Stimulated activated CD4-positive, alpha-beta T cell treated with anti-CD3 and anti-CD28 coated beads, Interleukin-4, amount 100 ng/mL, for 4 hours (primary cell): ENCODE results near the gene IGLL5.

ENCODE experiments used
- DNase-seq, 2 experiments: peaks; one replicate each; pipeline ENCODE4 v3.0.0-alpha.2; 2020

The IGLL5 gene

DNA sequence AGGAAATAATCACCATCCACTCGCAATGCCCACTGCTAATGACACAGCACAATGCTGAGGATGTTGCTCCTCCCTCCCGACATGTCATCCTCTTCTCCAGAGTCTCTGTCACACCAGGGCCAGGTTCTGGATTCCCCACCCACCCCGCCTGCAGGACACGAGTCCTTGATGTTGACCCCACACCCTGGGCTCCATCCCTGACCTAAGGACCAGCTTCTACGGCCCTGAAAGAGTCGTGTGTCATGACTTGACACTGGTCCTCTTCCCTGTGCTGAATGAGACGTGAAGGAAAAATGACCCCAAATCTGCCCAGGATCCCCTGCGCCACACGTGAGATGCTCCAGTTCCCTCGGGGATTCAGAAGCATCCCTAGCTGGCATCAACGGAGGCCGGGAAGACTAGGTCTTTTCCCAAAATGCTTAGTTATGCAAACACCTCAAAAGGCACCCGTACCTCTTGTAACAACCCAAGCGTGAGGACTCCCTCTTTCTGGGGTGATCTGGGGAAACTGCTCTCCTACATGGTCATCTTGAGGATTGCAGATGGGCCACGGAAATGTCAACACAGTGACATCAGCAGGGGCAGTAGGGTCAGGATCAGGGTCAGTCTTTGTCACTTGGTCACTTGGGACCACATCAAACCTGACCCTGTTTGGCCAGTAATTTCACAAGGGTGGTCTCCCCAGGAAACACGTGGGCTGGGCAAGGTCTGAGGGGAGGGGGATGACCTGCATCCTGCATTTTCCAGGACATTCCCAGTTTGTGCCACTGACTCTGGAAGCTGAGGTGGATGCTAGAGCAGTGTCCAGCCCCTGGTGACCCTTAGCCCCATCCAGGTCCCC is 42.0 kb downstream of the IGLL5 start:
- DNase-seq, result no peak

DNA sequence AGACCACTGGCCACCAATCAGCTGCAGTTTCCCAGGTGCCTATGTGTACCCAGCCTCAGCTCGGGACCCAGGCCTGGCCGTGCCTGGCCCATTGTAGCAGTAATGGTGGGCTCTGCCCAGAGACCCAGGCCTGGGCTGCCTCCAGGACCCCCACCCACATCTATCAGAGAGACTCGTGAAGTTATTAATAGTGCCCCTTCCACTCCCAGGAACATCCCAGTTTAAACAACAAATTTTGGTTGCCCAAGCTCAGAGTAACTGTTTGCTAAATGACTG is 42.5 kb downstream of the IGLL5 start:
- no peak for DNase-seq

DNA sequence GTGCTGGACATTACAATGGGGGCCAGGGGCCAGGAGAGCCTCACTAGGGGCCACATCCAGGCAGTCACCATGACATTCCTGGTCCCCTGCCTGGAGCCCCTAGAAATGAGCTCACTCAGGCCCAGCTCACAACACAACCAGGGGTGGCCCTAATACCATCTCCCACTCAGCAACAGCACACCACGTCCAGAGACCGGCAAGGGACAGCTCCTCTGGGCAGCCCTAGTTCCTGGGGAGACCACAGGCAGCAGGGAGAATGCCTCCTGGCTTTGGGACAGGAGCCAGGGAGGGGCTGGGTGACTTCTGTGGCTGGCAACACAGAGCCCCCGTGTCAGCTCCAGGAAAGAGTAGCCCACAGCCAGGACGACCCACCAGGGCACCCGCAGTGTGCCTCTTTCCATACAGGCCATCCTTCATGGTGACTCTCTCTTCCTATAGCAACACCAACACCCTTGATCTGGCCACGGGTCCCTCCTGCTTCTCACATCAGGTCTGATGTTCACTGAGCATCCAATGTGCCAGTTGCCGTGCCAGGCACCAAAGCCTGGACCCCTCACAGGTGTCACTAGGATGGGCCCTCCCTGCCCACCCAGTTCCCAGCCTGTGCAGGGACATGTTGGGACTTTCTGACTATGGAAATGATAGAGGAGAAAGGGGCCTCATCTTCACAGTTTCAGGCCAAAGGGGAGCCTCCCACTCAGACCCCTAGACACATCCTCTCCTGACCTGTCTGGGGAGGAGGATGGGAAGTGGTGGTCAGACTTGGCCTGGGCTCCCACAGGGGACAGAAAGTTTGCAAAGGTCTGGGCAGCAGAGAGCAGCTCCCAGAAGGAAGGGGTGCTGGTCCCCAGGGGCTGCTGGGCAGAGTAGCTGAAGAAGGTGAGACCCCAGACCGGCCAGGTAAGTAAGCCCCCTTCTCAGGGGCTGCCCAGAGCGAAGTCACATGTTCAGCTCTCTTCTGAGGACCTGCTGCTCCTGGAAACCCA is 43.2 kb downstream of the IGLL5 start:
- no peak for DNase-seq

DNA sequence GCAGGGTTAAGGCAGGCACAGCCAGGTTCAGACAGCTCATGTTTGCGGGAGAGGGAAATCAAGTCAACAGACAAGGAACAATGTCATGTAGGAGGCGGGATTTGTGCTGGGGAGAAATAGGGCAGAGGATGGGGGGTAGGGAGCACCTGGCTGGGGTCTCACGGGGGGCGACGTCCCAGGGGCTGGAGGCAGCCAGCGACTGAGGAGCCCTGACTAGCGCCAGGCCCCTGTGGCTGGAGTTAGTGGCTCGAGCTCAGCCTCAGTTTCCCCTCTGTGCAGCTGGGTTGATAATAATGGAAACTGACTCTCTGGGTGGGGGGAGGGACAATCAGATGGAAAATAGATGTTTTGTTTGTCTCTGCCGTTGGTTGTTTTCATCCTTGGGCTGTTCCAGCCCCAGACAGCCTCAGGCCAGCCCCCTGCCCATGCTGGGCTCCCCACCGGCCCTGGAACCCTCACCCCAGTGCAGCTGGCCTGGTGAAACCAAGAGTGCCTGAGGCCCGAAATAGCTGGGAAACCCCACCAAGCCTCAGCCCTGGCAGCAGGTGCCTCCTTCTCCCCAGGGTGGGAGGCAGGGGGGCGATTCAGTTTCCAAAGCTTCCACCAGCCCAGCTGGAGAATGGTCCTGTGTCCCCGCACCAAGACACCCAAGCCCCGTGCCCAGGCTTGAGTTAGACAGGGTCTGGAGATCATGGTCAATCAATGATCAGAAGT is 44.1 kb downstream of the IGLL5 start:
- DNase-seq, result no peak

DNA sequence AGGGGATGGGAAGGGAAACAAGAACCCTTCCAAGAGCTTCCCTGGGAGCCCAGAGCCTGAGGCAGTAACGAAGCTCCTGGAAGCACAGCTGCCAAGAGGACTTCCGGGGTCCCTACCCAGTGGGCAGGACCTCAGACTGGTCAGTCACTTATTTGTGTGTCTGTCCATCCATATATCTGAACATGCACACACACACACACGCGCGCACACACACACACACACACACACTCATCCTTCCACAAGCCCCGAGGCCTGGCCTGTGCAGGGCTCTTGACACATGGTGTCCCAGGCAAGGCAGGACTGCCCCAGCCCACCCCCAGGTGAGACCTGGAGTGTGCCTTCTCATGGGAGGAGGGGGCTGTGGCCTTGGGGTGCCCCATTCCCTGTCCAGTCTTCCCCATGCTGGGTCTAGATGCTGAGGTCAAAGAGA is 44.9 kb downstream of the IGLL5 start:
- no peak for DNase-seq

DNA sequence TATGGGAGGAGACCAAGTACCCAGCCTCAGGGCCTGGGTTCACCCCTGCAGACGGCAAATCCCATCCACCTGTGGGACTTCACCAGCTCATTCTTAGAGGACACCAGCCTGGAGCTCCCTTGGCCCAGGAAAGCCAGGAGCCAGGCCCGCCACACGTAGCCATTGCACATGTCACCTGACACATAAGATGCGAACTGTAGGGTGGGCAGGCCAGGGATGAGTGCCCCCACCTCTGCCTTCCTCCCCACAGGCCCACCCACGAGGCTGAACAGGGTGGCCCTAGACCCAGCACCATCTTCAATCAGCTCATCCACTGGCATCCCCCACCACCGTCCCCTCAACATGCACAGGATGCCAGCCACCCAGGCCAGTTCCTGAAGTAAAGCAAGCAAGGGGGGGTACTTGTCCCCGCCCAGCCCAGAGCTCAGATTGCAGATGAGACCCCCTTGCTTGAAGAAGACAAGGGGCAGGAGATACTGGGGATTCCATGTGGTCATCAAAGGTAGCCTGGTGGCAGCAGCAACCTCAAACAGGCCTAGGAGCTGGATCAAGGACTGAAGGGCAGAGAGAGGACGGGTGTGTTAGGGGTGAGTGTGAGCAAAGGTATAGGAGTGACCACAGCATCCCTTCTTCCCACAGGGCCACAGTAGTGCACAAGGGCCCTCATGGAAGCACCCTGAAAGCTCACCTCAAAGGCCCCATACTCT is 45.6 kb downstream of the IGLL5 start:
- no peak for DNase-seq

DNA sequence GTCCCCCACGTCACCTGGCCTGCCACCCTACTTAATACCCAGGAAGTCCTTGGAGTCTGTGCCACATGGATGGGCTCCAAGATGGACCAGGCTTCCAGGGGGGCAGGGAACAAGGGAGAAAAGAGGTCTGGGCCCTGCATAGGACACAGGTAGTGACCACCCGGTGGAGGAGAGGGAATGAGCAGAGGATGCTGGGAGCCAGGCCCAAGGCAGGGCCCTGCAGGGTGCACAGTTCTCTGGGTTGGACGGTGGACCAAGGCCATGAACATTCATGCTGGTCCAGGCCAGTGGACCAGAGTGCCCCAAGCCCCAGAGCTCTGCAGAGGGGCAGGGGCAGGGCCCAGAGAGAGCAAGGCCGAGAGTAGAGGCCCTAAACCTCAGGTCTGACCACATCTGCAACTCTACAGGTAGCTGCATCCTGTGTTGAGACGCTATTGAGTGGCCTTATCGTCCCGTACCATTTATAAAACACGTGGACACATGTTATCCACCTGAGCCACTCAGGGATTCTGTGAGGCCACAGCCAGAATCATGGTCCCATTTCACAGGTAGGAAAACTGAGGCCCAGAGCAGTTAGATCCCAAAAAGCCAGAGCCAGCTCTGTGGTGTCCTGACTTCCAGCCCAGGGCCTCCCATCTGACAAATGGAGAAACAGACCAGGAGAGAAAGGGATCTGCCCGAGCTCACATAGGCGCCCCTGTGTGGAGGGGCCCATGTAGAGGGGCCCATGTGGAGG is 46.4 kb downstream of the IGLL5 start:
- no peak for DNase-seq

DNA sequence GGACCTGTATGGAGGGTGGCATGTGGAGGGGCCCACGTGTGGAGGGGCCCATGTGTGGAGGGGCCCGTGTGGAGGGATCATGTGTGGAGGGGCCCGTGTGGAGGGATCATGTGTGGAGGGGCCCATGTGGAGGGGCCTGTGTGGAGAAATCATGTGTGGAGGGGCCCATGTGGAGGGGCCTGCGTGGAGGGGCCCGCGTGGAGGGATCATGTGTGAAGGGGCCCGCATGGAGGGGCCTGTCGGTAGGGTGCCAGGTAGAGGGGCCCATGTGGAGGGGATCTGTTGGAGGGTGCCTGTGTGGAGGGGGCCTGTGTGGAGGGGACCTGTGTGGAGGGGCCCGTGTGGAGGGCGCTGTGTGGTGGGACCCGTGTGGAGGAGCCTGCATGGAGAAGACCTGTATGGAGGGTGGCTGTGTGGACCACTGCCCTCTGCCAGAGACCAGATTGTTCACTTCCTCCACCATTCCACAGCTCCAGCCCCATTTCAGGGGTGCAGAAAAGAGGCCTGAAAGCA is 47.0 kb downstream of the IGLL5 start:
- no peak for DNase-seq

DNA sequence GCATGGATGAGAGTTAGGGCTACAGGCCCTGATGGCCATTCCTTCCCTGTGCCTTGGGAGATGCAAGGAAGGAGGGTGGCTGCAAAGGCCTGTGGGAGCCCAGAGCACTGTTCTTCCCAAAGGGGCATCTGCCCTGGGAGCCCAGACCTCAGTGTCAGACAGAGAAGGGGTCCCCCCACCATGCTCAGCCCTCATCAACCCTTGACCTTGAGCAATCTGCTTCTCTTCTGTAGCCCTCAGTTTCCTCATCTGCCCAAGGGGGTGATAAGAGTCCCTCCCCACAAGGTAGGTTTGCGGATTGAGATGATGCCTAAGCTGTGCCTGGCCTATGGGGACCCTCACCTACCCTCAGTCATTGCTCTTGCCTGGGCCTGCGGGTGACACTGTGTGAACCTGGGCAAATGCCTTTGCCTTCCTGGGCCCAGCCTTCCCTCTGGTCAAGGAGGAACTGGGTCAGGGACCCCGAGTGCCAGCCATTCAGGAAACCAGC is 47.5 kb downstream of the IGLL5 start:
- no peak for DNase-seq

DNA sequence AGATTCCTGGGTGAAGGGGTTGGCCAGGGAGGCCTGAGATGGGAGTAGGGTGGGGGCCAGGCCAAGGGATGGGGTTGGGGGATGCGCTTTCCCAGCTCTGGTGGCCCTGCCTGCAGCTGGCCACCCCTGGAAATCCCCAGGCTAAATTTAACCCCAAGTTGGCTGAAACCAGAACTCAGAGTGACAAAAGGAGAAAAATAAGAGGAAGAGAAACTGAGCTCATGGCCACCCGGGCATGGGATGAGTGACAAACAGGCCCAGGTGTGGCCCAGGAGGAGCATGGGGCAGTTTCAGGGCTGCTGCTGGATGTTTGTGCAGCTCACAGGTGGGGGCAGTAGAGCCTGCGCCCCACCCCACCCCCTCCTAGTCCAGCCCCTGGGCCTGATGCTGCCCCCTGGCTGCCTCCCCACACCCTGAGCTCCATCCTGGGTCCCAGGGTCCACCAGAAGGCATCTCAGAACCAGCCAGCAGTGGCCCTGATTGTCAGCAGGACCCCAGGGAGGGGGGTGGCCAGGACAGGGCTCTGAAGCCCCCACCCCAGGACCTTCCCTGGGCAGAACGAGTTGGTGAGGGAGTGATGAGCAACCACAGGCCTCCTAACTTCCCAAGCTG is 48.0 kb downstream of the IGLL5 start:
- DNase-seq, result no peak

DNA sequence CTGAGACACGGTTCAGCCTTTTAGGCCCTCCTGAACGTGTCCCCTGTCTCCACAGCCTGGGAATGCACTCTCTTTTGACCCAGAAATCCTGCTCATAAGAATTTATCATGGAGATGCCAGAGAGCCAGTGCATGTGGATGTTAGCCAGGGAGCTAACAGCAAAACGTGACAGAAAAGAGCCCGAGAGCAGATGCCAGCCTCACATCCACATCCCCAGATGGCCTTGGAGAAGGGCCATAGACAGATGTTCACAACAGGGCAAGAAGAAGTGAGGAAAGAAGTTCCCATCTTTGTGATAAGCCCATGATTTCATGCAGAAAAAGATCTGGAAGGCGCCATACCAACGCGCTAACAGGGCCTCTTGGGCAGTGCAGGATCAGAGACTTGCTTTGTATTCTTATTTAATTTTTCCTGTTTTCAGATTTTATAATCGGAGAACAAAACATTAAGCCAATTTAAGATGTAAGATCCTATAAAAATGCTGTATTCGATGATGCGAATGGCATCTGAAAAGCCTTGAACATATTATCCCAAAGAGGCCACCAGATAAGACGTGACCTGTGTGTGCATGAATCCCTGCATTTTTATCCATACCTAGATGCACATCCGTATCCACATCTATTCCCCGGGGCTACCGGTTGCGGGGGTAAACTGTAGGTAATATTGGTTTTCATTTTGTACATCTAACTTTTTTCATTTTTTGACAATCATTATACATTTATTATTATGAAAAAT is 48.7 kb downstream of the IGLL5 start:
- no peak for DNase-seq

DNA sequence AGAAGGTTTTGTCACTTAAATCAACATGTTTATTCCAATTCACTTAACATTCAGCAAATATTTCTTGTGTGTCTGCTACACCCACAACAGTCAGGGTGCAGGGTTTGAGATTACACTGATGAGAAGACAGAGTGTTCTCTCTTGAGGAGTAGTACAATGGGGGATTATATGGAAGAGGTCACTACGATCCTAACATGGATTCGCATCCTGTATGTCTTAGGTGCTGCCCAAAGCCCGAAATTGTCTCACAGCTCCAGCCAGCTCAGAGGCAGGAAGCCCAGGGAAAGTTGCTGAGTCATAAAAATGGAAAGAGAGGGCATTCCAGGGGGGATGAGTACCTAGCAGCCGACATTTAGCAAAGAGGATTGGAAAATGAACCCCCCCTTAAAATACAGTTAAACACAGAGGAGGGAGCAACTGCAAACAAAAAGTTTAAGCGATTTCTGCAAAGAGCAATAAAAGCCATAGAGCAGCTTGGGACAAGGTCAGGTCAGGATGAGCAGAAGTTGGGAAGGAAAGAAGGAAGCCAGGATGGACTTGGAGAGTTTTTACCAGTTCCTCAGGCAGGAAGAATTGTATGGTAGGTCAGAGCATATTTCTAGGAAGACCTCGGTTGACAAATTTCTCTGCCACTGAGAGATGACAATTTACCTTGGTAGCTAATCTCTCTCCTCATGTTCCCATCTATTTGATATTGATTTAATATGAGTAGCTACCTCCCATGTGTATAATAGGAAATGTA is 49.5 kb downstream of the IGLL5 start:
- no peak for DNase-seq

DNA sequence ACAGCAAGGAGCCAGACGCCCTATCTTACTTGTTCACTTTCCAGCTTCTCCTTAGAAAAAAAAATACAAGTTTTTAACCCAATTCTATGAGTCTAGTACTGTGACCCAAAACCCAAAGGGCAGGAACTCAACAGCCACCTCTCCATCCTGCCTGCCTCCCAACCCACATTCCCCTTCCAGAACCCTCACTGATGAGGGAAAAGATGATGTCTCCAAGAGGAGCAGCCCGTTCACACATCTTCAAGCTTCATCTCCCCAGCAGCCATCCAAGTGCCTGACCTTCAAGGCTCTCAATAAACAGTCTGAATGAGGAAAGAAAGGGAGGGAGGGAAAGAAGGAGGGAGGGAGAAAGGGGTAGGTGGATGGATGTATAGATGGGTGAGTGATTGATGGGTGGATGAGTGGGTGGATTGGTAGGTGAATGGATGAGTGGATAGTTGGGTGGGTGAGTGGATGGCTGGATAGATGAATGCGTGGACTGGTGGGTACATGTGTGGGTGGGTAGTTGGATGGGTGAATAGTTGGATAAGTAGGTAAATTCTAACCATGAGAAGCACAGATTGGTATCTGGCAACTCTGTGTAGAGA is 50.4 kb downstream of the IGLL5 start:
- no peak for DNase-seq

DNA sequence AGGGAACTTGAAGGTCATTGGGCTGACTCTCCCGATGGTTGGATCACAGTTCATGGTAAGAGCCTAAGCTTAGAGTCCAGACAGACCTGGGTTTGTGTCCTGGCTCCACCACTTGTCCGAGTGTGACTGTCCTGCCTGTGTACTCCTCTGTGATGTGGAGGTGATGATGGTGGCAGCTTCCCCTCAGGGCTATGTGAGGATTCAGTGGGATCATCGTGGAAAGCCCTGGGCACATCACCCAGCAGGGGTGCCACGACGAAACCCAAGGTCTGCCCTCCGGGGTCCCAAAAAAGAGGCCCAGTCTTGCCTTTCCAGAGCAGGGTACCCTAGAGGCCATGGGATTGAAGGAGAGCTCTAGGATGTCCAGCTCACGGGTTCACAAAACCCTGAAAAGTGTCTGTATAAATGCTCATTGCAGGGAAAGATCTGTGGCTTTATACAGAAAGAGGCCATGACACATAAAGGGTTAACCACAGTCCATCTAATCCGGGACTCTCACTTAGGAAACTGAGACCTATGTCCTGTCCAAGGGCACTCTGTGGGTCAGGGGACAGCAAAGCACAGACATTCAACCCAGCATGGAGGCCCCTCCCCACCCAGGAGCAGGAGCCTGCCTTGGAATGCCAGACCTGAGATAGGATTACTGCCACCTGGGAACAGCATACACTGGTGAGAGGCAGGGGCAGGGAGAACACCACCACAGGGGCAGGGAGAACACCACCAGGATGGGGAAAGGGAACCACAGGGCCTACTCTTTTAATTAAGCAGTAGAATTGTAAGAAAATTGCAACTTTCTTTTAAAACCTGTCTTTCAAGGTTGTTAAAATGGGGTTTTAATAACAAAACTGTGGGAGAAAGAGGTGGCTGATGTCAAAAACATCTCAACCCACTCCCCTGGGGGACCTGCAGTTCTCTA is 51.3 kb downstream of the IGLL5 start:
- DNase-seq, result no peak

DNA sequence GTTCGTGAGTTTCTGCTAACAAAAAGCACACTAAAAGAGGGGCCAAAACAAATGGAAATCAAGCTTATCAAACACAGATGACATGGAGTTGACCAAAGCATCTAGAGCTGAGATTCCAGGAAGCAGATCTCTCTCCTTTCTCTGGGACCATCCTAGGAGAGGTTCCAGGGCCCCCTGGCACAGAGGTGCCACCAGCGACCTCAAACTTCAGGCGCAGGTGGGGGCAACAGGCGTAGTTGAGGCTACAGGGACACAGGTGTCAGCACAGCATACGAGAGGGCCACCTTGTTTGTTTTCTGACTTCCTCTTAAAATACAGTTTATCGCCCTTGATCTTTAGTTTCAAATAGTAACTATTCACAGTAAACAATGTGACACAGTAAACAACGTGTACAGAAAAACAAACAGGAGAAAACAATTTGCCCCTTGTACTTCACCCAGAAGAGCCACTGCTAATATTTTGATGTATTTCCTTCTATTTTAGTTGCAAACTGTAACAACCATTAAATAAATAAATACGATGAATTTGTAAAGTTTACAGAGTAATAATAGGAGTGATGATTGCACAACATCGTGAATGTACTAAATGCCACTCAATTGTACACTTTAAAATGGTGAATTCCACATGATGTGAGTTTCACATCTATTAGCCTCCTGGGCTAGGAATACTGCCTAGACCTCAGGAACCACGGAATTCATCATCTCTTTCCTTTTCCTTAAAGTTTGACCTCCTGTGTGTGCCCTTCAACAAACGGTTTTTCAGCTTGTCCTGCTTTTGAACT is 52.2 kb downstream of the IGLL5 start:
- DNase-seq, result no peak

DNA sequence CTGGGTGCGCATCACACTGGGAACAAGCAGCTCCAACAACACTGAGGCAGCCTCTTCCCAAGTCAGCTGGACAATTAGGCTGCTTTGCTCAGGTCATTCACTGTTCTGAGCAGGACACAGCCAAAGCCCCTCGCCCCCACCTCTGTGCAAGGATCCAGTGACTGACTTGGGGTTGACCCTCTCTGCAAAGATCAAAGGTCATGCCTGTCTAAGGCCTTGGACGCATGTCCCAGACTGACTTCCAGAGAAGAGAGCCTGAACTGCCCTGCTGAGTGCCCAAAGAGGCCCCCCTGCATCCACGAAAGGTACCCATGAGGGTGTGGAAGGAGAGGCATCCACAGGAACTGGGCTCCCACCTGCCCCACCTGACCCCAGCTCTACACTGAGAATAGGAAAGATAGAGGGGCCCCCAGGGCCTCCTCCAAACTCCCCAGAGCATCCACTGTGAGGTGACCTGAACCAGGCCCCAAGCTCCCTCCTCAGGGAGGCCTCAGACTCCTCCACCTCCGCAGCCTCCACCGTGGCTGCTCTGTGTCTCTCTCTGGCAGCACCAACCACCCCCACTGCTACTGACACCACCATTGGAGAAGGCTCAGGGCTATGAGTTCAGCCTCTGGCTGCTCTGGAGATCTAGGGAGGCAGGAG is 53.5 kb downstream of the IGLL5 start:
- no peak for DNase-seq
